Erythroblast (primary cell): ENCODE data around the gene EOMES.

Experiments used
- GATA1 ChIP-seq: IDR thresholded peaks from 2 replicates; pipeline ENCODE4 v1.6.1; 2011; ENCODE audit warnings: low read depth, mild to moderate bottlenecking, control low read depth, low read length, moderate library complexity
- POLR2A ChIP-seq: IDR thresholded peaks from 2 replicates; pipeline ENCODE4 v1.6.1; 2011; ENCODE audit warnings: mild to moderate bottlenecking, low read length

- TF ChIP-seq POLR2A (no peak), GATA1 (no peak)
Measured at GRCh38 chr3:27740854-27741253, 18.7 kb upstream of the EOMES start.
